Fibroblast of peridontal ligament (primary cell): ENCODE measurements around the gene RHOJ.
"Not testable (repeated sequence)": the region's sequence is repeated elsewhere in the genome, so short reads cannot be mapped to it uniquely, and the experiment has no call there.

Experiments used
- DNase-seq: peaks from one replicate; pipeline ENCODE4 v3.0.0-alpha.2; 2010; ENCODE audit errors: extremely low read depth

The RHOJ gene

DNA sequence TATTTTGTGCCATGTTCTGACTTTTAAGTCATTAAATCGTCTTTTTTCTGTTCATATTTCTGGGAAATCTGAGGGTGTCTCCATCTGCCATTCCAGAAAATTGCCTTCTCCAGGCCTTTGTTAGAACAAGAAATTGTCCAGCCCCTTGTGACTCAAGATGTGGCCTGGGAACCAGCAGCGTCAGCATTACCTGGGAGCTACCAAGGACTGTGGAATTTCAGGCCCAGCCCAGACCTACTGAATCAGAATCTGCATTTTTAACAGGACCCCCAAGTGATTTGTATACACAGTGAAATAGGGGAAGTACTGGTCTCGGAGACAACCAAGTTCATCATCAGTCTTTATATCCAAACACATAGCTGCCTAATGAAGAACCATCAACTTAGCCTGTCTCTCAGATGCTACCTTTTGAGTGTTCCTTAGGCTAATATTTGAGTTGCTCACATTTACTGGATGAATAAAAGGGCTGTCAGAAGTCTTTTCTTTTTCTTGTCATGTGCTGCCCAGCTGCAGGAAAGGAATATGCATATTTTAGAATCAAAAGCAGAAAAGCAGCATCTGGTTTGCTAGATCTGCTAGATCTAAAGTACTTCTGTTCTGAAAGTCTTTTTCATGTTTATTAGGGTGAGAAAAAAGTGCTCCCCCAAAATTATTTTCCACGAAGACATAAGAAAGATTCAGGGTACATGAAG lies 93.3 kb downstream of the RHOJ start:
- no peak for DNase-seq

DNA sequence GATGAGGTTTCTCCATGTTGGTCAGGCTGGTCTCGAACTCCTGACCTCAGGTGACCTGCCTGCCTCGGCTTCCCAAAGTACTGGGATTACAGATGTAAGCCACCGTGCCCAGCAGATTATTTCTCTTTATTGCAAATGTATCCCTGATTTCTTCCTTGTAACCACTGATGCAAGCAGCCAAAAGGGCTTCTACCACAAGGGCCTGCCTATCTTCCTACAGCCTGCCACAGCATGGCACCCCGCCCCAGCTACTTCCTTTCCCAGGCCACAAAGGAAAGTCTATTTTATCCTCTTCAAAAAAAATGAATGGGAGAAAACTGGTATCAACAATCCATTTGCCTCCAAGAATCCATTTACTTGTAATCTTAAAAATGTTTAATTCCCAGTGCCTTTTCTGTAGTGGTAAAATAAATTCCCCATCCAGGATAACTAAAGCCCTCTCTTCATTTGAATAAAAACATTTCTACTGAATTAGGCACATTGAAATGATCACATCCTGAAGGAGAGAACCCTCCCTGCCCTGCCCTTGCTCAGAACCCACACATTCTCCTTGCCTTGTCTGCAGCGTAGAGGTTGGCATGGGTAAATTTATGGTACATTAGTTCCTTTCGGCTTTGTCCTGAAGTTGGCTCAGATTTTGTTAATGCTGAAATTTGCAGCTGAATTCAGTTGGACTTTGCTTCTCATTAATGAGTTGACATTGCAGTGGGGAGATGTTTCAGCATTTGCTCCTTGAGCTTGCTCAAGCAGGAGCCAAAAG lies 95.3 kb downstream of the RHOJ start:
- no peak for DNase-seq

DNA sequence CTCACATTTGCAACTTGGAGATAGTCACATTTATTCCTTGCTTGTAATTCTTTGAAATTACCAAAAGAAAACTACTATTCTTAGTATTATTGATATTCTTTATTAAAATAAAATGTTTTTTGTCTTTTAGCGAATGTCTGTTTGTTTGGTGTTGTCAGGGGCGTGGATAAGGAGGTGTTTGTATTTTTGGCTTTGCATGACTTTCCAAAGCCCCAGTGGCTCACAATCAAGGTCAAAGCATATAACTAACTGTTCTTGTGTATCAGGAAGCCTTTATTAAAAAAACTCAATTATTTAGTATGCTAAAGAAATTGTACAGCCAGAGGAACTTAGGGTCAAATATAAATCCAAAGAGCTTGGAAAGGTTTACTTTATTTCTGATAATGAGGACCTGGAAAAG lies 96.6 kb downstream of the RHOJ start:
- no peak for DNase-seq

DNA sequence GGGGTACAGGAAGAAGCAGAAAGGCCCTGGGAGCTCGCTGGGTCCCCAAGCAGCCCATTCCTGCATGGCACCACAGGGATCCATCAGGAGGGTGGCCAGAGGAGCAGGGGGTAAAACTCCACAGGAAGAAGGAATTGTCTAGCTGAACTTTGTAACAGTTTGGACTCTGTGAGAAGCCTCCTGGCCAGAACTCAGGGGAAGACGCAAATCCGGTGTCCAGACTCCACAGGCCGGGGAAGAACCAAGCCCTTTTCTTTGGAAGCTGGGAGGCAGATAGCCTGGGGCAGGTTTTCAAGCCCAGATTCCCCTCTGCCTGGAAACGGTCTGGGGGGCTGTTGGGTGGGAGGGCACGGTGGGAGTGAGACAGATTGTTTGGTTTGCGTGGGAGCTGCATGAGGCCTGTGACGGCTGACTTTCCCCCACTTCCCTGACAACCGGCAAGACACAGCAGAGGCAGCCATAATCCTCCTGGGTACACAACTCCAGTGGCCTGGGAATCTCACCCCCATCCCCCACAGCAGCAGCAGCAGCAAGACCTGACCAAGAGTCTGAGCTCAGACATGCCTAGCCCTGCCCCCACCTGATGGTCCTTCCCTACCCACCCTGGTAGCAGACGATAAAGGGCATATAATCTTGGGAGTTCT lies 97.8 kb downstream of the RHOJ start:
- no peak for DNase-seq

DNA sequence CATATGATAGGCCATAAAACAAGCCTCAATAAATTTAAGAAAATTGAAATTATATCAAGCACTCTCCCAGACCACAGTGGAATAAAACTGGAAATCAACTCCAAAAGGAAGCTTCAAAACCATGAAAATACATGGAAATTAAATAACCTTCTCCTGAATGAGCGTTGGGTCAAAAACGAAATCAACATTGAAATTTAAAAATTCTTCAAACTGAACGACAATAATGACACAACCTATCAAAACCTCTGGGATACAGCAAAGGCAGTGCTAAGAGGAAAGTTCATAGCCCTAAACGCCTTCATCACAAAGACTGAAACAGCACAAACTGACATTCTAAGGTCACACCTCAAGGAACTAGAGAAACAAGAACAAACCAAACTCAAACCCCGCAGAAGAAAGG lies 100.2 kb downstream of the RHOJ start:
- not testable (repeated sequence) for DNase-seq

DNA sequence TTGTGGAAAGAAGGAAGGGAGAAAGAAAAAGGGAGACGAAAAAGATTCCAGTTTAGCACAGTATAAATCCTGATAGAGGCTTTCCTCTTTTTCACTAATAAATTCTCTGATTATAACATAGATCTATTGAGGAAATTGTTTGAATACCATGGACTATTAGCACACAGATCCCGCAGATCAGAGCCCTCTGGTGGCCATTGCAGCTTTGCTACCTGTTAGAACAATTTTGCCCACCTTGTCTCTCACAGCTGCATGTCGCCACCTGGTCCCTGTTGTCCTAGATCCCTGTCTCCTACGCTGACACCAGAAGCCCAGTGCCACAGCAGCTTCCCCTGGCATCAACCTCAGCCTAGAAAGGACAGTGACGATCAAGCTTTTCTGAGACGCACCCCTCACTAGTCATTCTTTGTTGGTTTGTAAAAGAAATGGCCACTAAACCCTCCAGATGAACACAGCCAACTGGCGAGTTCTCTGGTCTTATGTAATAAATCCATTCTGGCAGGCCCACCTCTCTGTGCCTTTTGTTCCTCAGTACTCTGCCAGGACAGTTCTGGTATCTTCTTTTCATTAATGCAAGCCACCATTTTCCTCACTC lies 104.6 kb downstream of the RHOJ start:
- DNase-seq, result no peak

DNA sequence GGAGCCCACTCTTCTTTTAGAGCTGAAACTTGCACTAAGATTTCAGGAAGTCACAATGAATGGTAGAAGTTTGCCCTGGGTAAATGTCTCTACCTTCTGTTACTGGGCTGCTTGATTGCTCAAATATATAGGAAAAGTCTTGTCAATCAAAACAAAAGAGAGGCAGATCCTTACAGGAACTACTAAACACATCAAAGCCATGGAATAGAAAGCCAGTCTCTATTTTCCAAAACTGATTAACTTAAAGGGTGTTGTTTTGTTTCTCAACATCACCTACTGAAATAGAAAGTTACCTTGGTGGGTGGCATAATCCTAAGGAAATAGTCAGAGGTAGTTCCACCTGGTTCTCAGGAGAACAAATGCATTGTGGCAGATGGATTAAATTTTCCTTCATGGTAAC lies 114.6 kb downstream of the RHOJ start, which contains the start of gene GPHB5:
GPHB5 (minus strand) TSS at position 101 of the 400 bp plus-strand sequence. CDS start 1,086 bp downstream, outside the sequence.
- no peak for DNase-seq

DNA sequence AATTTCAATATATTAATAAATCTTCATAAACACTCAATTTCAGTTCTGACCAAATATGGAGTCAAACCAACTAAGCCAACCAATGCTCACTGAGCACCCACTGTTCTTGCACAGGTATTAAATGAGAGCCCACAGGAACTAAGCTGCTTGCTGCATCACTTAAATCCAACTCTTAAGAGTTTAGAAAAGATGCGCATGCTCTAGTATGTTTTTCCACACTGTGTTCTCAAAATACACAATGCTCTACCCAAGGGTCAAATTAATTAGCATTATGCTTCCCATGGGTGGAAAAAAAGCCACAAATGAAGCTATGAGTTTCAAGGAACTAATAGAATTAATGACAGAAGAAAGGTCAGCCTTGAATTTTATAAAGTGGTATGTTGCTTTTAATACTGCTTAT lies 118.2 kb downstream of the RHOJ start:
- no peak for DNase-seq

DNA sequence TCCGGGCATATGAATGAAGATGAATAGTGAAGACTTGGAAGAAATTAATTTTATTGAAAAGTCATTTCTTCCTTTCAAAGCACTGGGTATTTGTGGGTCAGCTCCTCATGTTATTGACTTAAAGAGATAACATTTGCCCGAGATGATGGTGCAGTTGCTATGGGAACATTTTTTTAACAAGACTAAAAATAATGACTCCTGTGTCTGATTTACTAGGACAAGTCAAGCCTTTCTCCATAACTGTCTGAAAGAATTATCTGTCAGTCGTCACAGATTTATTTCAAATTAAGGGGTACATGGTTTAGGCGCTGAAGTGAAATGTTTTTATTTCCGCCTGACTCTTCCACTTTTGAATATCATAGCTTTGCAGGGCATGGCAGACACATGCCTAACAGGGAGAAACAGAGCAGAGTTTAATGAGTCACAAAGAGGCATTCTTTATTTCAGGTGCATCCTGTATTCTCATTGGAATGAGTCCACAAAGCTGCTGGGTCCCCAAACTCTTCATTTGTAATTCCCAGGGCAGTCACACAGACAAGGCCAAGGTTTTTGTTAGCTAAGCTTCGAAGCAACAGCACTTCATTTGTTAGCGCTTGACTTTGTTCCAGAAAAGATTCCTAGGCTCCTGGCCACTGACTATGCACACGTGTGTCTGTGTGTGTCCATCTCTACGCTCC lies 118.8 kb downstream of the RHOJ start:
- DNase-seq, result no peak

DNA sequence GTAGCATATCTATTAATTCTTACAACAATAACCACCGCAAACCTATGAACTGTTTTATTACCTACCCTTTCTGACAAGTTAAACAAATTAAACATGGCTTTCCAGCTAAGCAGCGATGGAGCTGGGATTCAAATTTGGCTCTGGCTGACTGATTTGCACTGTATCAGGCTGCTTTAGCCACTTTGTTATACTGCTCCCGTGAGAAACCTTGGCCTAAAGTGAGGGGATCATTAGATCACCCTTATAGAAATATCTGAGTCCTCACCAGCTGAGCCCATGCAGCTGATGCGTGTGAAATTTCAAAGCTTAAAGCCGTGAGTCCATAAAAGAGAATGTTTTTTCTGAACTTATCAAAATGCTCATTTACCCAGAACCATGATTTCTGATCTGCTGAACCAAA lies 122.6 kb downstream of the RHOJ start:
- no peak for DNase-seq

DNA sequence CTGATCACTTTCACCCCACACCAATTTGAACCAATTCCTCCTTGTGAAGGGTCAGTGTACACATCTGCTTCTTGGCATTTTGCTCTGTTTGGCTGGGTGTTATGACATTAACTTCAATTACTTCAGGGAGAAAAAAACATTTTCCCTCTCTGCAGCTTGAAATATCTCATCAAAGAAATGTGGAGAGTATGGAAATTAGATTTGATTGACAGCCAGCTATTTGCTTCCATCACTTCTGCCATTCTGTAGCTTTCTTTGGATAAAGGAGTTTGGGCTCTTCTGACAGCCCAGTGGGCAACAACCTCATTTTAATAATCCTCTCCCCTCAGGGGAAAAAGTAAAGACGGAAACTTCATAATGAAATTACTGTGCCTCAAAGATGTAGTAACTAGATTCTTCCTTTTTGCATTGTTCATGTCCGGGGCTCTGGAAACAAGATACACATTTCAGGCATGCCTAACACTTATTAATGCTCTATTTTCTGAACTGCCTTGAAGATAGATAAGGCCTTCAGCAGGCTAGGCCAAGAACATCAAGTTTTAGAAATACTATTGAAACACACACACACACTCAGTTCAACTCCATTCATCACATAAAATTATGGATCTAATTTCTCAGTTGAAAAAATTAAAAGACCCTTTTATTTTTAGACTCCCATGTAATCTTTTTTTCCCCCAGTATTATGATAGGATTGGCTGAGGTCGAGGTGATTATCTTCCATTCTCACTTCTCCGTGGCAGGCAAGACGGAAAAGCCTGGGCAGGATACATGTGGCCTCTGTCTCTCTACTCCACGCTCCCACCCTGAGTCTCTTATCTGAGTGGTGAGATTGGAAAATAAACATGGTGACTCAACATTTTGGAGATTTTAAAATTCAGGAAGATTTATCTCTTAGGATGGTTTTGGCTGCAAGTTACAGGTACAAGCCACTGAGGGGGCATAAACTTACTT lies 124.8 kb downstream of the RHOJ start:
- DNase-seq, result no peak

DNA sequence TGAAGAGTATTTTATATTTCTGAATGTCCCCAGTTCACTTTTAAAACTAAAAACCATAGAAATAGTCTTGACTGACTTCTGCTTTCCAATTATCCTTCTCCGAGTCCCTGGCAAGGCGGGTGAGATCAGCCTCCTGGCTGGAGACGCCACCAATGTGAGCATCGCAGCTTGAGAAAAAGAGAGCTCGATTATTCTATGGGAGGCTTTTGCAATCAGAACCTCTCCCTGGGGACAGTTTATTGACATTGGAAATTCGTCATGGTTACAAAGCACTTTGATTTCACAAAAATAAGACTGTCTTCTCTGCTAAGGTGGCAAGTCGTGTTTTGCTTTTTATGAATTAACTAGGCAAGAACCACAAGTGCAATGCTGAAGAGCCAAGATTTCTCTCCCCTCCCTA lies 138.1 kb downstream of the RHOJ start:
- DNase-seq, result peak; percentile 29
